Mesodermal cell (in vitro differentiated cells): Measurements from ENCODE around the gene LRP4.

Source experiments
- H3K27ac ChIP-seq: 2 replicates; pipeline ENCODE4 v1.7.0; 2013; ENCODE audit warnings: mild to moderate bottlenecking, low read depth, low read length, moderate library complexity; ENCODE audit not compliant: severe bottlenecking
- H3K36me3 ChIP-seq: 2 replicates; pipeline ENCODE4 v1.7.1; 2013; ENCODE audit warnings: mild to moderate bottlenecking, low read length, moderate library complexity; ENCODE audit not compliant: control insufficient read depth, insufficient read depth
- H3K4me1 ChIP-seq: one replicate; pipeline ENCODE4 v1.7.1; 2013; ENCODE audit warnings: mild to moderate bottlenecking, low read length; ENCODE audit not compliant: insufficient read depth, control insufficient read depth, poor library complexity, severe bottlenecking
- H3K4me3 ChIP-seq: 2 replicates; pipeline ENCODE4 v1.7.0; 2013; ENCODE audit warnings: low read length, control low read depth, mild to moderate bottlenecking; ENCODE audit not compliant: insufficient read depth, poor library complexity, severe bottlenecking; ENCODE audit errors: extremely low read depth
- H3K9me3 ChIP-seq: 2 replicates; pipeline ENCODE4 v1.7.1; 2013; ENCODE audit warnings: mild to moderate bottlenecking, low read length, moderate library complexity; ENCODE audit not compliant: control insufficient read depth
- WGBS, 2 experiments: methylation state at CpG; one replicate each; pipeline ENCODE4 v1.1.5; 2013; ENCODE audit warnings: missing lambda C conversion rate in 2 of 2; ENCODE audit not compliant: insufficient coverage in 2 of 2; 5-methylcytosine and 5-hydroxymethylcytosine counted together

The LRP4 gene

DNA sequence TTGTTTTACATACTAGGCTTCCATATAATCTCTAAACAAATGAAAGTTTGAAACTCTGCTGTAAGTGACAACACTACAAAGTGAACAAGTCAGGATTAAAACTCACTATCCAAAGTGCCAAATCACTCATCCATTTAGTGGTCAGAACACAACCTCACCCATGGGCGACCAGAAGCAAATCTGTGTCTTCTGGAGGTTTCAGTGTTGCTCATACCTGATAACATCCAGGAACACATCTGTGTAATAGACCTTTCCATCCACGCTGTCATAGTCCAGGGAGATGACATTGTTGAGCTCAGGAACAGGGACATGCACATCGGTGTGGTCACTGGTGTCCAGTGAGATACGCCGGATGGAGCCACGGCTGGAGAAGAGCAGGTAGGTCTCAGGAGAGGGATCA, 43.8 kb downstream of the LRP4 start:
- 98 to 100% methylated on average over 3 to 6 of the region's 6 CpGs for WGBS, 2 experiments
- Histone ChIP-seq H3K9me3 (no peaks in the 10 kb centered on the region), H3K27ac (no peak overlapping the region), H3K4me3 (no peak overlapping the region), H3K36me3 (peaks cover 94% of the 10 kb centered on the region), H3K4me1 (no peaks in the 10 kb centered on the region)

- no peak overlapping the region for H3K27ac ChIP-seq
- no peaks in the 10 kb centered on the region for H3K9me3 ChIP-seq
- H3K4me1 ChIP-seq, result no peaks in the 10 kb centered on the region
- peaks cover 87% of the 10 kb centered on the region for H3K36me3 ChIP-seq
- H3K4me3 ChIP-seq, result no peak overlapping the region
- 93 to 96% methylated on average over 6 of the region's 6 CpGs for WGBS, 2 experiments
Measured at GRCh38 chr11:46868912-46869311, 49.4 kb downstream of the LRP4 start.

- Histone ChIP-seq H3K36me3 (peaks cover 88% of the 10 kb centered on the region), H3K4me3 (no peak overlapping the region), H3K9me3 (no peaks in the 10 kb centered on the region), H3K4me1 (no peaks in the 10 kb centered on the region), H3K27ac (no peak overlapping the region)
- 92 to 97% methylated on average over 2 of the region's 2 CpGs for WGBS, 2 experiments
Measured at GRCh38 chr11:46865340-46865739, 53.0 kb downstream of the LRP4 start.

DNA sequence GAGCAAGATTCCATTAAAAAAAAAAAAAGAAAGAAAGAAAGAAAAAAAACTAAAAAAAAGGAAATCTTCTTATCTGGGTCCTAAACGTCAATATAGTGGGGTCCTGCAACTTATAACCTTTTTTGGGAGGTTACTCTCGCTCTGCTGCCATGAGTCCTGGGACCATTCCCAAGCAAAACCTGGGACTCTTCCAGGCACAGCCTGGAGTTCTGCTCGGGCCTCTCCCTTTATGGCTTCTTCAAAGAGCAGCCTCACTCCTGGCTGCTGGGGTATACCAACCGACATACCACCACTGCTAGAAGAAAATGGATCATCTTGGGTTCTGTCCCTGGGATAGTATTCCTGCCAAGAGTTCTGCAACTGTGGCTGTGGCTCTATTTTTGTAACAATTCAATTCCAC, 58.1 kb downstream of the LRP4 start:
- H3K9me3 ChIP-seq, result no peaks in the 10 kb centered on the region
- H3K4me1 ChIP-seq, result no peaks in the 10 kb centered on the region
- no peak overlapping the region for H3K4me3 ChIP-seq
- 100% methylated on average over 3 to 4 of the region's 4 CpGs for WGBS, 2 experiments
- no peak overlapping the region for H3K27ac ChIP-seq
- peaks cover 82% of the 10 kb centered on the region for H3K36me3 ChIP-seq

GRCh38 chr11:46858920-46859546, 59.3 kb downstream of the LRP4 start:
- 95 to 98% methylated on average over 7 to 8 of the region's 12 CpGs for WGBS, 2 experiments
- no peak overlapping the region for H3K27ac ChIP-seq
- H3K9me3 ChIP-seq, result no peaks in the 10 kb centered on the region
- H3K4me3 ChIP-seq, result no peak overlapping the region
- H3K4me1 ChIP-seq, result no peaks in the 10 kb centered on the region
- peaks cover 70% of the 10 kb centered on the region for H3K36me3 ChIP-seq

DNA sequence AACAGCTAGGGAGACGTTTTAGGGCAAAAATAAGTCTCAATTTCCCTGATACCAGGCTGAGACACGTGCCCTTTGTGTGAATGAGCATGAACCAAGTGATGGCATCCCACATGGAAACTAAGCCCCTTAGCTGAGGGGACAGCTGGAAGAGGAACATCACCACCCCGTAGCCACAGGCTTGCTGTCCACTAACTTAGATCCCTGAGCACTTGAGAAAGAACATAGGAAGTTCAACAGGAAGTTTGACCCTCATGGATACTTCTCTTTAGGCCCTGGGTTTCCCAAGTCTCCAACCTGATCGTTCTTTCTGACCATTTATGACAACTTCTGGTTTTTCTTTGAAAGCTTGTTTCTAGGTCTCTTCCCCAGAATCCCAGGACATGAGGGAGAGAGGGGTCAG, 60.7 kb downstream of the LRP4 start:
- H3K4me3 ChIP-seq, result no peak overlapping the region
- H3K27ac ChIP-seq, result no peak overlapping the region
- H3K9me3 ChIP-seq, result no peaks in the 10 kb centered on the region
- H3K4me1 ChIP-seq, result no peaks in the 10 kb centered on the region
- 88 to 89% methylated on average over 3 to 4 of the region's 4 CpGs for WGBS, 2 experiments
- peaks cover 57% of the 10 kb centered on the region for H3K36me3 ChIP-seq

DNA sequence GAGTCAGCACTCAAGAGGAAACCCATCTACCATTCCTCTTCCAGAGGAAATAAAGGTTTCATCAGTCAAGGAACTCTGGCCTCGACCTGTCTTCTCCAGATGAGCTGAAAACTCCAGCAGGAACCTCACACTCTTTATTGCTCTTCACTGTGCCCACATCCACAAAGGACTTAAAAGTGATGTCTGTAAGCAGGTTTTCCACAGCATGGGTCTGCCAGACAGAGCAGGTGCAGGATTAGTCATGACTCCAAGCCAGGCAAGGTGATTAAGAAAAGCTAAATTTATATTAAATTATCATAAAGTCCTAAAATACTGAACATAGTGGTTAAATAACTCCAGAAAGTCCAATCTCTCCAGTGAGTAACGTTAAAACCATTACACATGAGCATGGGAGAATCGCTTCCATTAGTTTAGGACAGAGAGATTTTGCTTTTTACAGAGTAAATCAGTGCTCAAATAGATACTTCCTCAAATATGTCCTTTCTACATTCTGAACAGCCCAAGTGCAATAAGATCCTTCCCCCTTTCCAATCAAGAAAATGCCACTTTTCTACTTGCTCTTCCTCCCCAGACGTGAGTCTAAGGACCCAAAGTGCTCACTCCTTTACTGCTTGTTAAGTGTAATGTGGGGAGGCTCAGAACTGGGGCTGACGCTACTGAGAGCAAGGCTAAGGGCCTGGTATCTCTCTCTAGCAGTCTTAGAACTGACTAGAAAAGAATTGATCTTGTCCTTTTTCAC, 61.6 kb downstream of the LRP4 start:
- no peaks in the 10 kb centered on the region for H3K9me3 ChIP-seq
- no peak overlapping the region for H3K27ac ChIP-seq
- H3K4me3 ChIP-seq, result no peak overlapping the region
- H3K36me3 ChIP-seq, result peaks cover 49% of the 10 kb centered on the region
- no peaks in the 10 kb centered on the region for H3K4me1 ChIP-seq
- WGBS, 2 experiments, result 92 to 100% methylated on average over 1 to 2 of the region's 5 CpGs

GRCh38 chr11:46855863-46856262, 62.5 kb downstream of the LRP4 start:
- Histone ChIP-seq H3K4me1 (no peaks in the 10 kb centered on the region), H3K9me3 (no peaks in the 10 kb centered on the region), H3K4me3 (no peak overlapping the region), H3K36me3 (peaks cover 42% of the 10 kb centered on the region), H3K27ac (no peak overlapping the region)
- WGBS, 2 experiments, result 80 to 100% methylated on average over 2 of the region's 2 CpGs

DNA sequence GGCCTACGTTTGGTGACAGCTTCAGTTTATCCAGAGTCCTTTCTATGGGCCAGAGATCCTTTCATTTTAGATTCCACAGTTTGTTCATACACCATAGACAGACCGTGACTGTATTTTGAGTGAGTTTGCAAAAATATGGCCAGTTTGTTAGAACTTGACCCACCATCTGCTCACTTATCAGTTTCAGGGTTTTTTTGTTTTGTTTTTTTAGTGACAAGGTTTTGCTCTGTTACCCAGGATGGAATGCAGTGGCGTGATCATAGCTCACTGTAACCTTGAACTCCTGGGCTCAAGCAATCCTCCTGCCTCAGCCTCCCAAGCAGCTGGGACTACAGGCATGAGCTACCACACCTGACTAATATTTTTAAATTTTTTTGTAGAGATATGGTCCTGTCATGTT, 63.2 kb downstream of the LRP4 start:
- Histone ChIP-seq H3K27ac (no peak overlapping the region), H3K4me3 (no peak overlapping the region), H3K9me3 (no peaks in the 10 kb centered on the region), H3K4me1 (no peaks in the 10 kb centered on the region), H3K36me3 (peaks cover 35% of the 10 kb centered on the region)
- WGBS, 2 experiments, result 100% methylated on average over 1 to 2 of the region's 3 CpGs

DNA sequence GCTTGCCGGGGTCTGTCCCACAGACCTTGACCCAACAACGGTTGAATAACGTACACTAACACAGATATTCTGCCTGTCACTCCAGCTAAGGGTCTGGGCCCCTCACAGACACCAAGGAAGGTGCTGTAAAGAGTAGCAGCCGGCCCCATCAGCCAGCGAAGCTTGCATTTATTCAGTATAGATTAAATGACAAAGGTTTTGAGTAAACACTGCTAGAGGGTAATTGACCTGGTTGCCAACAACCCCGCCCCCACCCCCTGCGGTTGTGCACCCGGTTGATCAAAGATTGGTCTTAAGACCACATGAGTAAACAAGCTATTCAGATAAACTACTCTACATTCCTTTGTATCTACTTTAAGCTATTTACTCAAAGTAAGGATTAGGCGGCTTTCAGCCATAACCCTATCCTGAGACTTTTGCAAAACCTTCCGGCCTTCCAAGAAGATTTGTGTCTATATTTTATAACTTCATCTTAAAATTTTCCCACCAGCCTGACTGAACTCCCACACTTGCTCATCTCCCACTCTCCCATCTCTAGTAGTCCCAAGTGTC, 67.4 kb downstream of the LRP4 start:
- 56 to 69% methylated on average over 4 to 7 of the region's 10 CpGs for WGBS, 2 experiments

GRCh38 chr11:46849631-46850030, 68.7 kb downstream of the LRP4 start:
- Histone ChIP-seq H3K9me3 (no peaks in the 10 kb centered on the region), H3K27ac (no peak overlapping the region), H3K4me3 (no peak overlapping the region), H3K36me3 (no peaks in the 10 kb centered on the region), H3K4me1 (peaks cover 2% of the 10 kb centered on the region)
- WGBS, 2 experiments, result 88 to 94% methylated on average over 1 of the region's 1 CpG

More for the DNA sequence above, 67.4 kb downstream of the LRP4 start:
- no peaks in the 10 kb centered on the region for H3K4me1 ChIP-seq
- peaks cover 2% of the 10 kb centered on the region for H3K36me3 ChIP-seq
- no peak overlapping the region for H3K4me3 ChIP-seq
- no peaks in the 10 kb centered on the region for H3K9me3 ChIP-seq
- H3K27ac ChIP-seq, result no peak overlapping the region
